Bladder microvascular endothelial cell (primary cell): Measurements from ENCODE around the gene SERPIND1. TPM values are rescaled to one million over a fixed set of nuclear protein-coding genes. Genes with fewer than 3 reads are reported as not detected.

Experiments used
- total RNA-seq: library from RNA; depleted of rRNA; stranded (reverse); fragments of >200 nt; gene quantifications from 2 replicates; pipeline ENCODE4 v1.2.3, GENCODE V29; 2014

The SERPIND1 gene, protein sequence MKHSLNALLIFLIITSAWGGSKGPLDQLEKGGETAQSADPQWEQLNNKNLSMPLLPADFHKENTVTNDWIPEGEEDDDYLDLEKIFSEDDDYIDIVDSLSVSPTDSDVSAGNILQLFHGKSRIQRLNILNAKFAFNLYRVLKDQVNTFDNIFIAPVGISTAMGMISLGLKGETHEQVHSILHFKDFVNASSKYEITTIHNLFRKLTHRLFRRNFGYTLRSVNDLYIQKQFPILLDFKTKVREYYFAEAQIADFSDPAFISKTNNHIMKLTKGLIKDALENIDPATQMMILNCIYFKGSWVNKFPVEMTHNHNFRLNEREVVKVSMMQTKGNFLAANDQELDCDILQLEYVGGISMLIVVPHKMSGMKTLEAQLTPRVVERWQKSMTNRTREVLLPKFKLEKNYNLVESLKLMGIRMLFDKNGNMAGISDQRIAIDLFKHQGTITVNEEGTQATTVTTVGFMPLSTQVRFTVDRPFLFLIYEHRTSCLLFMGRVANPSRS
- under 0.01 TPM in 1 of 2 replicates, not detected in the other for total RNA-seq

DNA sequence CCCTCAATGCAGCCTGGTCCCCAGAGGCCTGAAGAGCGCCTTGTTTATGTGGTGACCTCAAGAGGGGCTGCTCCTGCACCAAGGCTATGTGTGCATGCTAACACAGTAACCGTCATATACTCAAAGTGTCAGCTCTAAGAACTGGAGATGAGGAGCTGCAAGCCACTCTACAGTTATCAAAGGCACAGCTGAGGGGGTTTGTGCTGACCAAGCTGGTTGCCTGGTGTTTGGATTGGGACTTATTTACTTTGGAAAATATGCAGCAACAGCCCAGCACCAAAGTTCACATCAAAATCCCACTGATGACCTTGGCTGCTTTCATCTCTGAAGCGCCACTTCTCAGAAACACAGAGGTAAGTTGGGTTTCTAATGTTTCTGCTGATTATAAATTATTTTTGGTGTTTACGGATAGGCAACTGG, at the start of gene SERPIND1:
TSS of gene SERPIND1 (plus strand) at position 321 of the 420 bp plus-strand sequence. CDS start 5,200 bp downstream, outside the sequence.

Other genes with a start within 250 kb of the SERPIND1 start
- gene PI4KA, start 84.7 kb downstream of the SERPIND1 start, total RNA-seq = 15.7 and 40.2 TPM in 2 replicates
- 4.2 and 4.8 TPM in 2 replicates for gene SNAP29, start 84.9 kb downstream of the SERPIND1 start, total RNA-seq
- gene CRKL, start 143.3 kb downstream of the SERPIND1 start, total RNA-seq = 26.2 and 41.6 TPM in 2 replicates
- not detected in 2 replicates for gene AIFM3, start 193.1 kb downstream of the SERPIND1 start, total RNA-seq
- gene LZTR1, start 208.2 kb downstream of the SERPIND1 start, total RNA-seq = 39.2 and 66.8 TPM in 2 replicates
- 12.3 and 13.5 TPM in 2 replicates for gene THAP7, start 228.0 kb downstream of the SERPIND1 start, total RNA-seq
- gene P2RX6, start 241.1 kb downstream of the SERPIND1 start, total RNA-seq = 0.06 TPM in 1 of 2 replicates, not detected in the other